WTC11 (cell line): ENCODE measurements around the gene TRIM47. TPM values are rescaled to one million over a fixed set of nuclear protein-coding genes. Genes with fewer than 3 reads are reported as not detected.

ENCODE experiments used
- ATAC-seq: fragments of 200-7000 bp; cut with Tn5 transposase; 2 replicates; pipeline ENCODE4 v1.10.0; 2021; ENCODE audit warnings: mild to moderate bottlenecking, moderate library complexity
- CTCF ChIA-PET: fragments of 300-600 bp; sonication (Branson Sonifier 250); formaldehyde crosslinking; loops from one replicate; lab custom pipeline; 2021; ENCODE audit warnings: antibody characterized with exemption; lab: Charles Lee
- POLR2A ChIA-PET: fragments of 350-600 bp; sonication (Branson Sonifier 250); formaldehyde crosslinking; loops from one replicate; lab custom pipeline; 2021; ENCODE audit warnings: antibody characterized with exemption; lab: Charles Lee
- DNase-seq: peaks from one replicate; pipeline ENCODE4 v3.0.0; 2021; ENCODE audit warnings: low spot score
- H3K27ac Mint-ChIP-seq: 2 replicates; pipeline ENCODE4 v1.8.0; 2021; ENCODE audit warnings: mixed read lengths
- H3K27me3 Mint-ChIP-seq: 2 replicates; pipeline ENCODE4 v1.8.0; 2021; ENCODE audit warnings: low read depth, mild to moderate bottlenecking, moderate library complexity, mixed read lengths
- H3K36me3 Mint-ChIP-seq: 2 replicates; pipeline ENCODE4 v1.8.0; 2021; ENCODE audit warnings: mixed read lengths
- H3K4me1 Mint-ChIP-seq: 2 replicates; pipeline ENCODE4 v1.8.0; 2022; ENCODE audit warnings: mixed read lengths
- H3K4me3 Mint-ChIP-seq: 2 replicates; pipeline ENCODE4 v1.8.0; 2021; ENCODE audit warnings: mild to moderate bottlenecking, moderate library complexity, mixed read lengths
- H3K9me3 Mint-ChIP-seq: 2 replicates; pipeline ENCODE4 v1.8.0; 2021; ENCODE audit warnings: mixed read lengths
- ATF1 ChIP-seq: sonication (generic); formaldehyde crosslinking; IDR thresholded peaks from 2 replicates; pipeline ENCODE4 v1.8.1; 2023; ENCODE audit warnings: mild to moderate bottlenecking, moderate library complexity, missing genetic modification reagents
- CBFB ChIP-seq: sonication (generic); formaldehyde crosslinking; IDR thresholded peaks from 2 replicates; pipeline ENCODE4 v1.8.1; 2022; ENCODE audit warnings: mild to moderate bottlenecking, low read depth, missing genetic modification reagents
- CREB1 ChIP-seq: sonication (generic); formaldehyde crosslinking; IDR thresholded peaks from 2 replicates; pipeline ENCODE4 v1.8.0; 2023; ENCODE audit warnings: mild to moderate bottlenecking, missing genetic modification reagents
- CREM ChIP-seq: sonication (generic); formaldehyde crosslinking; IDR thresholded peaks from 2 replicates; pipeline ENCODE4 v1.8.1; 2022; ENCODE audit warnings: mild to moderate bottlenecking, missing genetic modification reagents, moderate library complexity
- ESRRA ChIP-seq: sonication (generic); formaldehyde crosslinking; IDR thresholded peaks from 2 replicates; pipeline ENCODE4 v1.8.1; 2022; ENCODE audit warnings: mild to moderate bottlenecking, missing genetic modification reagents, borderline replicate concordance
- ETV6 ChIP-seq: sonication (generic); formaldehyde crosslinking; IDR thresholded peaks from 2 replicates; pipeline ENCODE4 v1.8.1; 2022; ENCODE audit warnings: mild to moderate bottlenecking, missing genetic modification reagents
- GRHL2 ChIP-seq: fragments of 250-450 bp; sonication (Bioruptor Pico); IDR thresholded peaks from 2 replicates; pipeline ENCODE4 v1.8.0; 2022; ENCODE audit warnings: mild to moderate bottlenecking, moderate library complexity; ENCODE audit not compliant: insufficient replicate concordance, severe bottlenecking
- PRRX2 ChIP-seq: fragments of 250-450 bp; sonication (Bioruptor Pico); IDR thresholded peaks from 2 replicates; pipeline ENCODE4 v1.8.0; 2021; ENCODE audit warnings: mild to moderate bottlenecking
- RORB ChIP-seq: fragments of 250-450 bp; sonication (Bioruptor Pico); IDR thresholded peaks from 2 replicates; pipeline ENCODE4 v1.9.0; 2021; ENCODE audit warnings: mild to moderate bottlenecking
- SP1 ChIP-seq: sonication (generic); formaldehyde crosslinking; conservative IDR thresholded peaks from 2 replicates; pipeline ENCODE4 v1.8.1; 2022; ENCODE audit warnings: missing genetic modification reagents
- ZNF317 ChIP-seq: sonication (generic); formaldehyde crosslinking; IDR thresholded peaks from 2 replicates; pipeline ENCODE4 v1.8.1; 2023; ENCODE audit warnings: low read depth, mild to moderate bottlenecking, moderate library complexity, missing genetic modification reagents, borderline replicate concordance
- ZNF396 ChIP-seq: fragments of 250-450 bp; sonication (Bioruptor Pico); IDR thresholded peaks from 2 replicates; pipeline ENCODE4 v1.8.0; 2021; ENCODE audit warnings: mild to moderate bottlenecking, moderate library complexity, borderline replicate concordance
- ZNF671 ChIP-seq: fragments of 250-450 bp; sonication (Bioruptor Pico); IDR thresholded peaks from 2 replicates; pipeline ENCODE4 v1.8.0; 2021; ENCODE audit warnings: mild to moderate bottlenecking
- total RNA-seq: library from RNA; stranded (reverse); gene quantifications from 3 replicates; pipeline ENCODE4 v1.2.3, GENCODE V29; 2021
- TF ChIP-seq, protein P1 (sequence below): sonication (generic); formaldehyde crosslinking; IDR thresholded peaks from 2 replicates; pipeline ENCODE4 v1.8.1; 2023; ENCODE audit warnings: mild to moderate bottlenecking, moderate library complexity, missing genetic modification reagents
- TF ChIP-seq, protein P2 (sequence below): sonication (generic); formaldehyde crosslinking; IDR thresholded peaks from 2 replicates; pipeline ENCODE4 v1.8.1; 2022; ENCODE audit warnings: low read depth, mild to moderate bottlenecking, moderate library complexity, missing genetic modification reagents, borderline replicate concordance
- TF ChIP-seq, protein P3 (sequence below): sonication (generic); formaldehyde crosslinking; IDR thresholded peaks from 2 replicates; pipeline ENCODE4 v1.8.1; 2023; ENCODE audit warnings: mild to moderate bottlenecking, missing genetic modification reagents
- TF ChIP-seq, protein P4 (sequence below): sonication (generic); formaldehyde crosslinking; IDR thresholded peaks from 2 replicates; pipeline ENCODE4 v1.8.0; 2022; ENCODE audit warnings: missing genetic modification reagents

The TRIM47 gene
- total RNA-seq, 1 experiment from 2014 or later, result 10.0 TPM

DNA sequence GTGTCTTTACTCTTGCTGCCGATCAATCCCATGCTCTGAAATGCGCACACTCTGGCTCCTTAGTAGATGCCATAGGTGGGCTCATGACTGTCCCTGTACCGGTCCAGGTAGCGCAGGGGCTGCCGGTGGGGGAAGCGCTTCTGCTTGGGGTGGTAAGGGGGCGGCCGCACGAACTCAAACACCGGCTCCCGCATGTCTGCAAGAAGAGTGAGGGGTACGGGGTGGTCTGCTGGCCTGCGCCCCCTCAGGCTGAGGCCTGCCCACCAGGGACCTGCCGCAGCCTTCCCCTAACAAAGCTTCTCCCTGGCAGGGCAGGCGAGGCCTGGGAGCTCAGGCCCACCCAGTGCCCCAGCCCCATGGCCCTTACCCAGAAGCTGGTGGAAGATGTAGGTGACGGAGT lies 20.4 kb upstream of the TRIM47 start (continued):
- TF ChIP-seq ATF1 (CRISPR knock-in tag), result no peak
- TF ChIP-seq, protein P1, sequence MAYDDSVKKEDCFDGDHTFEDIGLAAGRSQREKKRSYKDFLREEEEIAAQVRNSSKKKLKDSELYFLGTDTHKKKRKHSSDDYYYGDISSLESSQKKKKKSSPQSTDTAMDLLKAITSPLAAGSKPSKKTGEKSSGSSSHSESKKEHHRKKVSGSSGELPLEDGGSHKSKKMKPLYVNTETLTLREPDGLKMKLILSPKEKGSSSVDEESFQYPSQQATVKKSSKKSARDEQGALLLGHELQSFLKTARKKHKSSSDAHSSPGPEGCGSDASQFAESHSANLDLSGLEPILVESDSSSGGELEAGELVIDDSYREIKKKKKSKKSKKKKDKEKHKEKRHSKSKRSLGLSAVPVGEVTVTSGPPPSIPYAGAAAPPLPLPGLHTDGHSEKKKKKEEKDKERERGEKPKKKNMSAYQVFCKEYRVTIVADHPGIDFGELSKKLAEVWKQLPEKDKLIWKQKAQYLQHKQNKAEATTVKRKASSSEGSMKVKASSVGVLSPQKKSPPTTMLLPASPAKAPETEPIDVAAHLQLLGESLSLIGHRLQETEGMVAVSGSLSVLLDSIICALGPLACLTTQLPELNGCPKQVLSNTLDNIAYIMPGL (CRISPR knock-in tag), result no peak

DNA sequence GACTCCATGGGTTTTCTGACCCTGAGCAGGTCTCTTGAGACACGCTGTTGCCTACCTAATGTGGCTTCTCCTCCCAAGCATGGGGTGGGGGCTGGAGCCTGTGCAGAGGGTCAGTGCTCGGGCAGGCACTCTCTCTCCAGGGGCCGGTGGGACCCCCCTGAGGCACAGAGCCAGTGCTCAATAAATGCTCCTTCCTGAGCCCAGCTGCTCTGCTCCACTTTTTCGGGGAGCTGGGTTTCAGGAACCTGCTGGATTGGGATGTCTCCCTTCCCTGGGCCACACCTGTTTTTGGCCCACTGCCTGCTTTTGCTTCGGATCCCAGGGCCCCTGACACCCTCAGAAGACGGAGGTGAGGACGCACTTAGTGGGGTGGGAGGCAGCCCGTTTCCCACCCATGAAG lies 19.7 kb upstream of the TRIM47 start:
- Mint-ChIP-seq H3K4me3 (peak overlapping the region; percentile 65; the same call in 1 of the 2 replicates), H3K27me3 (no peaks in the 10 kb centered on the region), H3K36me3 (peaks cover 16% of the 10 kb centered on the region), H3K27ac (peak overlapping the region; percentile 88), H3K4me1 (peaks cover 26% of the 10 kb centered on the region), H3K9me3 (no peaks in the 10 kb centered on the region)
- POLR2A ChIA-PET, result interaction anchor here (0.7 to 2.0 kb wide), 2 partner anchors 16 to 42 kb away, joined by 3 to 6 read pairs; partner anchors contain the start of gene WBP2
- CTCF ChIA-PET, result interaction anchor here (0.6 to 7.5 kb wide), 12 partner anchors 10 to 382 kb away, joined by 3 to 71 read pairs (median 6); partner anchors contain the start of genes CDK3, GALR2, TRIM47 and WBP2
- TF ChIP-seq ZNF671 (CRISPR knock-in tag) (no peak), GRHL2 (CRISPR knock-in tag) (no peak), CBFB (CRISPR knock-in tag) (no peak), ZNF317 (CRISPR knock-in tag) (no peak)
- ATAC-seq (no peak), DNase-seq (no peak)

DNA sequence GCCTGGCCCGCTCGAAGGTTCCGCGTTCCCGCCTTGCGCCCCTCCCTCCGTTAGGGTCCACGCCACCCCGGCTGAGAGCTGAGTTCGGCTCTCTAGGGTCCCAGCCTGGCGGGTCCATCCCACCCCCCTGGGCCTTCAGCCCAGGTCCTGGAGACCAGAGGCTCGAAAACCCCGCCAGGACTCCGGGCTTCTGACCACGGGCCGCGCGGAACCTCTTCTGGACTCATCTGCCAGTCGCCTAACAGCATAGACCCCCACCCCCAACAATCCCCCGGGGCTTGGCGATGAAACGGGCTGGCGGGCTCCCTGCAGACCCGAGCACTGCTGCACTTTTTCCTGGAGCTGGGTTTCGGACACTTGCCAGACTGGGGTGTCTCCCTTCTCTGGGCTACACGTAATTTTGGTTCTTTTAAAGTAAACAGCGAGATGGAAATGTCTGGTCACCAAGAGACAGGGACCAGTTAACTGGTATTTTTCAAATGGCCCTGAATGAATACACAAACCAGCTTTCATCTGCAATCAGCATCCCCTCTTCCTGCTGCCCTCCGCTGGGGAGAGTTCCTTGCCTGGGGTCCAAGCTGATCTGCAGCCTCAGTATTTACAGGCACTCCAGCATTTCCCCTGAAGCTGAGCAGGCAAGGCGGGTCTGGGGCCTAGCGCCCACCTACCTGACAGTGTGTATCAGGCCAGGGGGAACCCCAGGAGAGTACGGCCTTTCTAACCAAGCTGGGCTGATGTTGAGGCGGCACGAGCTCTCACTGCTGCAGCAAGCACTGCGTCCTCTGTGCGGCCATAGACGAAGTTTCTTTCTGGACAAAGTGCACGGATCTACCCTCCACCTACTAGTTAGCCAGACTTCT lies 19.0 kb upstream of the TRIM47 start:
- TF ChIP-seq RORB (CRISPR knock-in tag), result no peak
- TF ChIP-seq, protein P2, sequence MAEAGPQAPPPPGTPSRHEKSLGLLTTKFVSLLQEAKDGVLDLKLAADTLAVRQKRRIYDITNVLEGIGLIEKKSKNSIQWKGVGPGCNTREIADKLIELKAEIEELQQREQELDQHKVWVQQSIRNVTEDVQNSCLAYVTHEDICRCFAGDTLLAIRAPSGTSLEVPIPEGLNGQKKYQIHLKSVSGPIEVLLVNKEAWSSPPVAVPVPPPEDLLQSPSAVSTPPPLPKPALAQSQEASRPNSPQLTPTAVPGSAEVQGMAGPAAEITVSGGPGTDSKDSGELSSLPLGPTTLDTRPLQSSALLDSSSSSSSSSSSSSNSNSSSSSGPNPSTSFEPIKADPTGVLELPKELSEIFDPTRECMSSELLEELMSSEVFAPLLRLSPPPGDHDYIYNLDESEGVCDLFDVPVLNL (CRISPR knock-in tag), result no peak
- TF ChIP-seq SP1, result peak; percentile 48
- TF ChIP-seq, protein P3, sequence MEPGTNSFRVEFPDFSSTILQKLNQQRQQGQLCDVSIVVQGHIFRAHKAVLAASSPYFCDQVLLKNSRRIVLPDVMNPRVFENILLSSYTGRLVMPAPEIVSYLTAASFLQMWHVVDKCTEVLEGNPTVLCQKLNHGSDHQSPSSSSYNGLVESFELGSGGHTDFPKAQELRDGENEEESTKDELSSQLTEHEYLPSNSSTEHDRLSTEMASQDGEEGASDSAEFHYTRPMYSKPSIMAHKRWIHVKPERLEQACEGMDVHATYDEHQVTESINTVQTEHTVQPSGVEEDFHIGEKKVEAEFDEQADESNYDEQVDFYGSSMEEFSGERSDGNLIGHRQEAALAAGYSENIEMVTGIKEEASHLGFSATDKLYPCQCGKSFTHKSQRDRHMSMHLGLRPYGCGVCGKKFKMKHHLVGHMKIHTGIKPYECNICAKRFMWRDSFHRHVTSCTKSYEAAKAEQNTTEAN (CRISPR knock-in tag), result no peak
- 0 out of 2 replicates have a peak, but pooled peaks have one; percentile 12 for TF ChIP-seq ETV6 (CRISPR knock-in tag)
- TF ChIP-seq PRRX2 (CRISPR knock-in tag), result peak; percentile 22; the same call in 1 of the 2 replicates
- TF ChIP-seq, all 79 proteins: peak for 3
- Mint-ChIP-seq H3K9me3 (no peaks in the 10 kb centered on the region), H3K36me3 (peaks cover 16% of the 10 kb centered on the region), H3K27me3 (no peaks in the 10 kb centered on the region), H3K27ac (peak overlapping the region; percentile 88), H3K4me3 (peak overlapping the region; percentile 65), H3K4me1 (peaks cover 26% of the 10 kb centered on the region)
- DNase-seq (peak; percentile 57), ATAC-seq (peak; percentile 15)
- POLR2A ChIA-PET, result interaction anchor here (0.6 to 2.0 kb wide), 6 partner anchors 12 to 503 kb away, joined by 3 to 6 read pairs (median 3); partner anchors contain the start of genes TRIM47 and WBP2
- CTCF ChIA-PET, result interaction anchor here (0.5 to 7.5 kb wide), 17 partner anchors 8 to 382 kb away, joined by 3 to 71 read pairs (median 7); partner anchors contain the start of genes CDK3, GALR2, MRPL38 and SMIM5

DNA sequence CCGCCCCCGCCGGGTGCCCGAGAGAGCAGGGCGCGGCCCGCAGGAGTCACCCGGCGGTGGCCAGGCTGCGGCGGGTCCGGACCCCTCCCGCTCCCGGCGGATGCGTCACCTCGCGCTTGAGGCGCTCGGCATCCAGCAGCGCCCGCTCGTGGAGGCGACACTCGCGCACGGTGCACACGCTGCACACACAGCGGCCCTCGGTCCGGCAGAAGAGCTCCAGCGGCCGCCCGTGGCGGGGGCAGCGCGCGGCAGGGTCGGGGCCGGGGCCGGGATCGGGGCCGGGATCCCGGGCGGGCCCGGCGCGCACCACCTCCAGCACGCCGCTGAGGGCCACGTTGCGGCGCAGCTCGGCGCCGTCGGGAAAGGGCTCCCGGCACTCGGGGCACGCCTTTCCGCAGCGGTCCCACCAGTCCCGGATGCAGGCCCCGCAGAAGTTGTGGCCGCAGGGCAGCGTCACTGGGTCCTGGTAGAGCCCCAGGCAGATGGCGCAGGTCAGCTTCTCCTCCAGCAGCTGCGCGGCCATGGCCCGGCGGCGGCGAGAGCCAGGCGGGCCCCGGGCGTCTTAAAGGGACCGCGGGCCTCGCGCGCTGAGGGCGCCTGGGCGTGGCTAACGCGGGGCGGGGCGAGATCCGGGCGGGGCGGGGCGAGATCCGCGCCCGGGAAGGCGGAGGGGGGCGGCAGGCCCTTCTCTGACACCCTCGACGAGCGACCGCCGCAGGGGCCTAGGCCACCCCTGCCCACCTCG lies 18.2 kb upstream of the TRIM47 start, which contains the start of gene TRIM65:
Gene TRIM65 (minus strand): TSS at position 537 of the 745 bp plus-strand sequence. CDS start 14 bp downstream, at position 523.
- ChIA-PET POLR2A (interaction anchor here (0.6 to 2.0 kb wide), 6 partner anchors 11 to 82 kb away, joined by 3 to 6 read pairs (median 3); partner anchors contain the start of genes ACOX1, TEN1, TRIM47 and WBP2), CTCF (interaction anchor here (0.8 to 7.5 kb wide), 20 partner anchors 8 to 383 kb away, joined by 3 to 71 read pairs (median 6); partner anchors contain the start of genes CDK3, GALR2, MRPL38 and SMIM5)
- peak within 1 kb of the TSS; percentile 82 for H3K4me3 Mint-ChIP-seq
- ATAC-seq (peak; percentile 60), DNase-seq (peak; percentile 73)
- H3K9me3 Mint-ChIP-seq, result no peaks in the 10 kb centered on the region
- peaks cover 15% of the 10 kb centered on the region for H3K36me3 Mint-ChIP-seq
- no peaks in the 10 kb centered on the region for H3K27me3 Mint-ChIP-seq
- peaks cover 26% of the 10 kb centered on the region for H3K4me1 Mint-ChIP-seq
- peak within 1 kb of the TSS; percentile 88 for H3K27ac Mint-ChIP-seq
- TF ChIP-seq CREB1 (CRISPR knock-in tag) (no peak), ZNF396 (CRISPR knock-in tag) (no peak), CREM (CRISPR knock-in tag) (0 out of 2 replicates have a peak, but pooled peaks have one; percentile 29), ESRRA (CRISPR knock-in tag) (no peak; the same call in 1 of the 2 replicates), CBFB (CRISPR knock-in tag) (no peak)
- TF ChIP-seq, protein P4, sequence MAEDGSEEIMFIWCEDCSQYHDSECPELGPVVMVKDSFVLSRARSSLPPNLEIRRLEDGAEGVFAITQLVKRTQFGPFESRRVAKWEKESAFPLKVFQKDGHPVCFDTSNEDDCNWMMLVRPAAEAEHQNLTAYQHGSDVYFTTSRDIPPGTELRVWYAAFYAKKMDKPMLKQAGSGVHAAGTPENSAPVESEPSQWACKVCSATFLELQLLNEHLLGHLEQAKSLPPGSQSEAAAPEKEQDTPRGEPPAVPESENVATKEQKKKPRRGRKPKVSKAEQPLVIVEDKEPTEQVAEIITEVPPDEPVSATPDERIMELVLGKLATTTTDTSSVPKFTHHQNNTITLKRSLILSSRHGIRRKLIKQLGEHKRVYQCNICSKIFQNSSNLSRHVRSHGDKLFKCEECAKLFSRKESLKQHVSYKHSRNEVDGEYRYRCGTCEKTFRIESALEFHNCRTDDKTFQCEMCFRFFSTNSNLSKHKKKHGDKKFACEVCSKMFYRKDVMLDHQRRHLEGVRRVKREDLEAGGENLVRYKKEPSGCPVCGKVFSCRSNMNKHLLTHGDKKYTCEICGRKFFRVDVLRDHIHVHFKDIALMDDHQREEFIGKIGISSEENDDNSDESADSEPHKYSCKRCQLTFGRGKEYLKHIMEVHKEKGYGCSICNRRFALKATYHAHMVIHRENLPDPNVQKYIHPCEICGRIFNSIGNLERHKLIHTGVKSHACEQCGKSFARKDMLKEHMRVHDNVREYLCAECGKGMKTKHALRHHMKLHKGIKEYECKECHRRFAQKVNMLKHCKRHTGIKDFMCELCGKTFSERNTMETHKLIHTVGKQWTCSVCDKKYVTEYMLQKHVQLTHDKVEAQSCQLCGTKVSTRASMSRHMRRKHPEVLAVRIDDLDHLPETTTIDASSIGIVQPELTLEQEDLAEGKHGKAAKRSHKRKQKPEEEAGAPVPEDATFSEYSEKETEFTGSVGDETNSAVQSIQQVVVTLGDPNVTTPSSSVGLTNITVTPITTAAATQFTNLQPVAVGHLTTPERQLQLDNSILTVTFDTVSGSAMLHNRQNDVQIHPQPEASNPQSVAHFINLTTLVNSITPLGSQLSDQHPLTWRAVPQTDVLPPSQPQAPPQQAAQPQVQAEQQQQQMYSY (CRISPR knock-in tag), result 0 out of 2 replicates have a peak, but pooled peaks have one; percentile 18
